Caco-2 (cell line): ENCODE results near the gene PRRT1B. TPM values are rescaled to one million over a fixed set of nuclear protein-coding genes. Genes with fewer than 3 reads are reported as not detected.

ENCODE experiments used
- BruUV-seq: library from RNA; stranded (reverse); fragments of 400-500 nt; replicated peaks from 2 replicates; lab custom pipeline; 2021; lab: Mats Ljungman, UMichigan
- CTCF ChIA-PET: fragments of 300-600 bp; sonication (Branson Sonifier 250); formaldehyde crosslinking; loops from one replicate; lab custom pipeline; 2022; ENCODE audit warnings: antibody characterized with exemption; lab: Charles Lee
- POLR2A ChIA-PET: fragments of 300-600 bp; sonication (Branson Sonifier 250); formaldehyde crosslinking; loops from one replicate; lab custom pipeline; 2022; ENCODE audit warnings: antibody characterized with exemption; lab: Charles Lee
- DNase-seq, 2 experiments: peaks; one replicate each; pipeline versions ENCODE4 v3.0.0 to v3.0.0-alpha.2; 2020 to 2022
- H3K27me3 ChIP-seq: replicated peaks from 2 replicates; pipeline ENCODE4 v1.6.0; 2011; ENCODE audit warnings: low read length; ENCODE audit not compliant: control insufficient read depth, insufficient read depth
- H3K36me3 ChIP-seq: 2 replicates; pipeline ENCODE4 v1.5.1; 2011; ENCODE audit warnings: low read length; ENCODE audit not compliant: control insufficient read depth, insufficient read depth
- H3K4me1 ChIP-seq: fragments of 250-450 bp; sonication (Bioruptor Pico); 2 replicates; pipeline ENCODE4 v1.5.1; 2020; ENCODE audit warnings: mild to moderate bottlenecking
- H3K4me3 ChIP-seq: 2 replicates; pipeline ENCODE4 v1.5.1; 2011; ENCODE audit warnings: low read depth, mild to moderate bottlenecking, control low read depth, low read length
- H3K9me3 ChIP-seq: fragments of 250-450 bp; sonication (Bioruptor Pico); 2 replicates; pipeline ENCODE4 v1.5.1; 2020; ENCODE audit warnings: mild to moderate bottlenecking, moderate library complexity
- H3K27ac Mint-ChIP-seq: one replicate; pipeline ENCODE4 v1.8.0; 2022; ENCODE audit warnings: mixed read lengths; ENCODE audit not compliant: unreplicated experiment
- H3K27me3 Mint-ChIP-seq: one replicate; pipeline ENCODE4 v1.8.0; 2022; ENCODE audit warnings: mixed read lengths; ENCODE audit not compliant: insufficient read depth, unreplicated experiment
- H3K36me3 Mint-ChIP-seq: one replicate; pipeline ENCODE4 v1.8.0; 2022; ENCODE audit warnings: mild to moderate bottlenecking, mixed read lengths; ENCODE audit not compliant: insufficient read depth, unreplicated experiment
- H3K4me1 Mint-ChIP-seq: one replicate; pipeline ENCODE4 v1.8.0; 2022; ENCODE audit warnings: low read depth, mixed read lengths; ENCODE audit not compliant: unreplicated experiment
- H3K4me3 Mint-ChIP-seq: one replicate; pipeline ENCODE4 v1.8.0; 2022; ENCODE audit warnings: mild to moderate bottlenecking, moderate library complexity, mixed read lengths; ENCODE audit not compliant: unreplicated experiment
- H3K9me3 Mint-ChIP-seq: one replicate; pipeline ENCODE4 v1.8.0; 2022; ENCODE audit warnings: mixed read lengths; ENCODE audit not compliant: unreplicated experiment
- intact Hi-C: fragments of 100-400 bp; cut with micrococcal nuclease; formaldehyde crosslinking; loops from one replicate; pipeline ENCODE4 v1.10.0; 2022; ENCODE audit not compliant: unreplicated experiment
- total RNA-seq: library from RNA; stranded (reverse); gene quantifications from 2 replicates; pipeline ENCODE4 v1.2.3, GENCODE V29; 2022
- TF ChIP-seq, protein P1 (sequence below), 2 experiments: fragments of 200-600 bp in 1 of 2; IDR thresholded peaks; 1 replicate in 1 of 2; 2 replicates in 1 of 2; pipeline versions ENCODE4 v1.5.1 to v1.8.0; 2011 to 2022; ENCODE audit warnings: antibody characterized with exemption in 1 of 2, control low read depth in 1 of 2, inconsistent platforms in 1 of 2, low read depth in 1 of 2, low read length in 1 of 2, mild to moderate bottlenecking in 1 of 2, moderate library complexity in 1 of 2; ENCODE audit not compliant: insufficient read depth in 1 of 2, severe bottlenecking in 1 of 2, unreplicated experiment in 1 of 2

Gene PRRT1B
- total RNA-seq, 1 experiment from 2014 or later = 6.5 TPM

DNA sequence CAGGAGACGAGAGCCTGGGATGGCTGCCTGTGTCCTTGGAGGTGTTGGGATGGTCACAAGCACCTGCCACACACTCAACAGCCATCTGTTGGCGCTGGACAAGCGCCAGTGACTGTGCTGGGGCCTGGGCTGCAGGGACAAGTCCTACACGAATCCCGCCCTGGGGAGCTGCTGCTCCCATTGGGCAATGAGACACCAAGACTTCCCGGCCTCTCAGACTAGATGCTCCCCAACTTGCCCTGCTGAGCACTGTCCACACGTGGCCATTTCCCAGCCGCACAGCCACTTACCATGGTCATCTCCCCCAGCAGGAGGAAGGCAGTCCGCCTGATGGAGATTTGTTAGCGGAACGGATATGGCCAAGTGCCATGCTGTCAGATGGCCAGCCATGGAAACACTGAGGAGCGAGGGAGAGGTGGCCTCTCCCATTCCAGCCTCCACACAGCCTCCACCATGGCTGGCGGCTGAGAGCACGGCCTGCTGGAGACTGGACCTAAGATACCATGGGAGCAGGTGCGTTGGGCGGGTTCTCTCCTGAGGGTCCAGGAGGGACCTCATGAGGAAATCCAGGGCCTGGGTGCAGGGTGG is 43.9 kb downstream of the PRRT1B start:
- intact Hi-C loops = no loop called here
- Histone ChIP-seq H3K9me3 (no peaks in the 10 kb centered on the region), H3K4me1 (no peaks in the 10 kb centered on the region), H3K27me3 (no peaks in the 10 kb centered on the region), H3K4me3 (no peak overlapping the region), H3K36me3 (peaks cover 6% of the 10 kb centered on the region)
- CTCF ChIA-PET = no interaction called here
- H3K36me3 Mint-ChIP-seq = peaks cover 54% of the 10 kb centered on the region
- DNase-seq = no peak
- H3K27me3 Mint-ChIP-seq = no peaks in the 10 kb centered on the region
- TF ChIP-seq, protein P1, sequence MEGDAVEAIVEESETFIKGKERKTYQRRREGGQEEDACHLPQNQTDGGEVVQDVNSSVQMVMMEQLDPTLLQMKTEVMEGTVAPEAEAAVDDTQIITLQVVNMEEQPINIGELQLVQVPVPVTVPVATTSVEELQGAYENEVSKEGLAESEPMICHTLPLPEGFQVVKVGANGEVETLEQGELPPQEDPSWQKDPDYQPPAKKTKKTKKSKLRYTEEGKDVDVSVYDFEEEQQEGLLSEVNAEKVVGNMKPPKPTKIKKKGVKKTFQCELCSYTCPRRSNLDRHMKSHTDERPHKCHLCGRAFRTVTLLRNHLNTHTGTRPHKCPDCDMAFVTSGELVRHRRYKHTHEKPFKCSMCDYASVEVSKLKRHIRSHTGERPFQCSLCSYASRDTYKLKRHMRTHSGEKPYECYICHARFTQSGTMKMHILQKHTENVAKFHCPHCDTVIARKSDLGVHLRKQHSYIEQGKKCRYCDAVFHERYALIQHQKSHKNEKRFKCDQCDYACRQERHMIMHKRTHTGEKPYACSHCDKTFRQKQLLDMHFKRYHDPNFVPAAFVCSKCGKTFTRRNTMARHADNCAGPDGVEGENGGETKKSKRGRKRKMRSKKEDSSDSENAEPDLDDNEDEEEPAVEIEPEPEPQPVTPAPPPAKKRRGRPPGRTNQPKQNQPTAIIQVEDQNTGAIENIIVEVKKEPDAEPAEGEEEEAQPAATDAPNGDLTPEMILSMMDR (IDR thresholded peaks at IDR 0.05; ENCODE audit: insufficient read depth in 1 of 2, low read depth in 1 of 2, low read length in 1 of 2, severe bottlenecking in 1 of 2, unreplicated experiment in 1 of 2) = no peak
- peak overlapping the region; percentile 61 for H3K27ac Mint-ChIP-seq
- BruUV-seq = no TSS peak
- H3K4me3 Mint-ChIP-seq = no peak overlapping the region
- no peaks in the 10 kb centered on the region for H3K4me1 Mint-ChIP-seq
- no peaks in the 10 kb centered on the region for H3K9me3 Mint-ChIP-seq
- POLR2A ChIA-PET = no interaction called here

DNA sequence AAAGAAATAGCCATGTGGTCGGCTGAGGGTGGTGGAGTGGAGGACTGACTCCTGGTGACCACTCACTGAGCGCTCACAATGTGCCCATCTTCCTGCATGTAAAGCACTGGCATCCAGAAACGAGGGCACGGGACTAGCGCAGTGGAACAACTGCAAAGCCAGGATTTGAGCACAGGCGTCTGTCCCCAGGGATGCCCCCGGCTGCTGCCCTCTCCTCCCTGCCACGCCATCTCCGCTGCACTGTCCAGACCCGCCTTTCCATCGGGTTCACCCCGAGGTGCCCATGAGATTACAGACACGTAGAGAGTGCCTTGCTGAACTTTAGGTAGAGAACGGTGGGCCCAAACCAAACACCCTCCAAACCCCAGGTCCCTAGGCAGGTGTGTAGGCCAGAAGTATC is 44.7 kb downstream of the PRRT1B start:
- no peaks in the 10 kb centered on the region for H3K9me3 ChIP-seq
- intact Hi-C loops = loop anchor here (2.0 kb wide), 1 partner anchor 149 kb away; no protein-coding TSS in a partner anchor
- Mint-ChIP-seq H3K4me1 (no peaks in the 10 kb centered on the region), H3K27ac (no peak overlapping the region), H3K9me3 (no peaks in the 10 kb centered on the region), H3K36me3 (peaks cover 54% of the 10 kb centered on the region), H3K4me3 (no peak overlapping the region), H3K27me3 (no peaks in the 10 kb centered on the region)
- TF ChIP-seq, protein P1 (IDR thresholded peaks at IDR 0.05; ENCODE audit: insufficient read depth in 1 of 2, low read depth in 1 of 2, low read length in 1 of 2, severe bottlenecking in 1 of 2, unreplicated experiment in 1 of 2) = no peak
- peaks cover 6% of the 10 kb centered on the region for H3K36me3 ChIP-seq
- no TSS peak for BruUV-seq
- H3K4me3 ChIP-seq = no peak overlapping the region
- DNase-seq = no peak
- no peaks in the 10 kb centered on the region for H3K27me3 ChIP-seq
- H3K4me1 ChIP-seq = no peaks in the 10 kb centered on the region
- ChIA-PET POLR2A (no interaction called here), CTCF (no interaction called here)

DNA sequence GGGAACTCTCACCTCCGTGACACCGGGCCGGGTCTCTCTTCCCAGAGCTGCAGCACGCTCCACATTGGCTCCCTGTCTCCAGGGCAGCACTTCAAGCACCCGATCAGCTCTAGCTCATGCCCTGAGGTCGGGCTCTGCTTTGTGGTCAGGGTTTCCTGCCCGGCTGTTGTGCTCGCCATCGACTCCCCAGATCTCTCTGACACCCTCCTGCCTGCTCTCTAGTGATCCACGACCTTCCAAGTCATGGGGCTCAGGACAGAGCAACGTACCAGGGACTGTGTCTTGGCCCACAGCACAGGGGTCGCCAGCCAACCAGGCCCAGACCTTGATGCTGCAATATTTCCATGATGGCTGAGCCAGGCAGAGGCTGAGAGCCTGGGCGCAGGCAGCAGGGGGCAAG is 45.1 kb downstream of the PRRT1B start:
- POLR2A ChIA-PET = no interaction called here
- H3K4me3 Mint-ChIP-seq = no peak overlapping the region

More for the DNA sequence above, 45.1 kb downstream of the PRRT1B start:
- Mint-ChIP-seq H3K4me1 (no peaks in the 10 kb centered on the region), H3K9me3 (no peaks in the 10 kb centered on the region), H3K36me3 (peaks cover 53% of the 10 kb centered on the region), H3K27me3 (no peaks in the 10 kb centered on the region), H3K27ac (no peak overlapping the region)
- peaks cover 5% of the 10 kb centered on the region for H3K36me3 ChIP-seq
- TF ChIP-seq, protein P1 (IDR thresholded peaks at IDR 0.05; ENCODE audit: insufficient read depth in 1 of 2, low read depth in 1 of 2, low read length in 1 of 2, severe bottlenecking in 1 of 2, unreplicated experiment in 1 of 2) = no peak
- no peaks in the 10 kb centered on the region for H3K4me1 ChIP-seq
- CTCF ChIA-PET = no interaction called here
- no peaks in the 10 kb centered on the region for H3K27me3 ChIP-seq
- H3K4me3 ChIP-seq = no peak overlapping the region
- no peak for DNase-seq
- intact Hi-C loops = loop anchor here (2.0 kb wide), 1 partner anchor 148 kb away; no protein-coding TSS in a partner anchor
- BruUV-seq = no TSS peak
- H3K9me3 ChIP-seq = no peaks in the 10 kb centered on the region
